ENCODE data around the gene PIK3C2B.

PIK3C2B gene

DNA sequence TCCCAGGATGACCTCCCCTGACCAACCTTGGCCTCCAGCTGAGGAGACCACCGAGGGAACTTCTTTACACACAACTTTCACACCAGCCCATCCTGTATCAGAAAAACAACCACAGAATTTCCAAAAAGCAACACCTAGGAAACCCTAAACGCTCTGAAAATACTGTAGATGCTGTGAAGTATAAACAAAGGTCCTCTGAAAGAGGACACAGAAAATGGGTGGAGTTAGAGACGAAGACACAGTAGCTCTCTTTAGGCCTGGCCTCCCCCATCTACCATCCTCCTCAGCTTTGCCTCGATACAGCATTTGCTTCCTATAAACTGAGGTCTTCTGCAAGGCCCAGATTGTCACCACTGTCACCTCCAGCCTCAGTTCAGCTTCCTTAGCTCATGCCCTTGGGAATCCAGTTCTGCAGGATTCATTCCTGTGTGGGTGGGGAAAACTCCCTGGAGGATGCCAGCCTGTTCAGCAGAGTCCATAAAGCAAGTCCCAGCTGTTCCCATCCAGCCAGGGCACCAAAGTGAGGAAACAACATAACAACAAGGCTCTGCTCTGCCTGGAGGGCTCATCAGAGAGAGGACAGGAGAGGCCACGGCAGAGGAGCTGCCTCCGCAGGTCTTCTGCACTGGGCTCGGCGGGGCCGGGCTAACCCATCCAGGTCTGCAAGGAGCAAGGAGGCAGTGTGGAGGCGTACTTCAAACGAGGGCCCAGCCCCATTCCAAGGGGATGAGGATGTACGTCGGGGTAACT is 15.0 kb downstream of the PIK3C2B start:
- no peak for DNase-seq (ENCODE audit: low spot score)

DNA sequence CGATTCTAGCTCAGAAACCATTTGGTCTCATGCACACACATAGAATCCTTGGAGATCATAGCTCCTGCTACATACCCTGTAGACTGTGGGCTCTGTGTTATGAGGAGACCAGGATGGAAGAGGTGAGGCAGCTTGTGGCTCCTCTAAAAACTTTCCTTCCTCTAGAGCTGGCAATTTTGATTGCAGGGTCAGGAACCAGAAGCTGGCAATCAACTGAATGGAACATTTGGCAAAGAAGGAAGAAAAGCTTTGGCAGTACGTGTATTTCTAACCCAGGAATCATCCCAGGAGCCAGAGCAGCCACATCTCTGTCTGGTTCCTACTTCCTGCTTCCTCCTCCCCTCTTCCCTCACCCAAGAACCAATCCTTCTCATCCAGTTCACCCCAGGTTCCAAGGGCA is 15.7 kb downstream of the PIK3C2B start:
- DNase-seq (ENCODE audit: low spot score): no peak

DNA sequence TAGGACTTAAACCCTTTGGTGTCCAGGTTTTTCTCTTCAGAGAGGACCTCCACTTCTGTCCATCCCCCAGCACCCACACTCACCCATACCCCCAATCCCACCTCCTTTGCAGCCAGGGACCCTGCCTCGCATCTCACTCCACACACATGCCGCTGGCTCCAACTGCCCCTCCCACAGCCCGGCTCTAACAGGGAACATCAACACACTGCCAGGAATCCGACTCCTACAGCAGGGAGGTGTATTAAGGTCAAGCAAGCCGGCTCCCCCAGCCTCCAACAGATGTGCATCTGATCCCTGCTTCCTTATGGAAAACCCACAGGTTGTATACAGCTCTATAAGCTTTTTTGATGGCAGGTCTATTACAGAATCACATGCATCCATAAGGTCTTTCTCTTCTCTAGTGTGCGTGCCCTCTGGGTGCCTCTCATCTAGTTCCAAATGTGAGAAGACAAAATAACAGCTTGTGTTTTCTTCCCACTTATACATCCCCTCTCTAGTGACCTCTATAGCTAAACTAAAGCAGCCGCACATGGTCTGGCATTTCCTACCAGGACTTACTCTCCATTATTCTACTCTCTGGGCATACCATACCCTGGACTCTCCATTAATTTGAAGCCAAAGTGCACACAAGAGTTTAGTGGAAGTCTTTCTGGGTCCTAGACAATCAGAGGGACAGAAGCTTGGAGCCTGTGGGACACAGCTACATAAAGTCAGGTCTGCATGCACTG is 16.3 kb downstream of the PIK3C2B start:
- DNase-seq (ENCODE audit: low spot score): no peak

DNA sequence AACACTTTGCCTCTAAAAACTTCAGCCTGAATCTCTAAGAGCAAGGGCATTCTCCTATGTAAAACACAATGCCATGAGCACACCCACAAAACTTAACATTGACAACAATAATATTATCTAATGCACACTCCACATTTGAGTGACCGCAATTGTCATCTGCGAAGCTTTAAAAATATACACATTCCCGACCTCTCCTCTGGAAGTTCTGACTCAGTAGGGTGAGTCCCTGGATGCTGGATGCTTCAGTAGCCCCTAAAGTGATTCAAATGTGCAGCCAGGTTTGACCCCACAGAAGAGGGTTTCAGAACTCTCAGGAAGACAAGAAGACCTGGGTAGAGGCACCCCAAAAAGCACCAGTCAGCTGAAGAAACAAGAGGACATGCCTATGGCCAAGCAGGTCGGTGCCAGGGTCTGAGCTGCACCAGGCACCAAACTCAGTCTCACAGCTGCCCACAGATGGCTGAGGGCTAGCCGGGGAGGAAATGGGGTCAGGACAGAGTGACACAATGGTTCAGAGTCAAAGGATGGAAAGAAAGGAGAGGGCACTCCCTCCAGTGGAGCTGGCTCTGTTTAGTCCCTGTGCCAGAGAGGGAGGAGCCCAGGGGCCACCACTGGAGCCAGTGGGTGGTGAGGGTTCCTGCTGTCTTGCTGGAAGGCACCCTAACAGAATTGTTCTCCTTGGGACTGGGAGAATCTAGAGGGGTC is 17.4 kb downstream of the PIK3C2B start:
- no peak for DNase-seq (ENCODE audit: low spot score)

DNA sequence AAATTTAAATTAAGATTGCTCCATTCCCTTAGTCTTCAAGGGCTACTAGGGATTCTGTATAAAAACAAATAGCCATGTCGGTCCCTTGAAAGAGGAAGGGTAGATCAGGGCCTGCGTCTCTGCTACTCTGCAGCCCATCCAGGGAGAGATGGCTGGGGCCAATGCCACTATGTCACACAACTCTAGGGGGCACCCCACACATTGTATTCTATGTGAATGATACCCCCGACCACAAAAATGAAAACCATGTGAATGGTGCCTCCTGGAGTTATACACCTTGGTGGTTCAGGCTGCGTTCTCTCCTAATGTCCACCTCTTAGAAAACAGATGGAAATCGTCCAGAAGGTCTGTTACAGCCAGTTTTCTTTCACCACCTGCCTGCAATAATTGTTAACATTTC is 18.0 kb downstream of the PIK3C2B start:
- DNase-seq (ENCODE audit: low spot score): no peak

DNA sequence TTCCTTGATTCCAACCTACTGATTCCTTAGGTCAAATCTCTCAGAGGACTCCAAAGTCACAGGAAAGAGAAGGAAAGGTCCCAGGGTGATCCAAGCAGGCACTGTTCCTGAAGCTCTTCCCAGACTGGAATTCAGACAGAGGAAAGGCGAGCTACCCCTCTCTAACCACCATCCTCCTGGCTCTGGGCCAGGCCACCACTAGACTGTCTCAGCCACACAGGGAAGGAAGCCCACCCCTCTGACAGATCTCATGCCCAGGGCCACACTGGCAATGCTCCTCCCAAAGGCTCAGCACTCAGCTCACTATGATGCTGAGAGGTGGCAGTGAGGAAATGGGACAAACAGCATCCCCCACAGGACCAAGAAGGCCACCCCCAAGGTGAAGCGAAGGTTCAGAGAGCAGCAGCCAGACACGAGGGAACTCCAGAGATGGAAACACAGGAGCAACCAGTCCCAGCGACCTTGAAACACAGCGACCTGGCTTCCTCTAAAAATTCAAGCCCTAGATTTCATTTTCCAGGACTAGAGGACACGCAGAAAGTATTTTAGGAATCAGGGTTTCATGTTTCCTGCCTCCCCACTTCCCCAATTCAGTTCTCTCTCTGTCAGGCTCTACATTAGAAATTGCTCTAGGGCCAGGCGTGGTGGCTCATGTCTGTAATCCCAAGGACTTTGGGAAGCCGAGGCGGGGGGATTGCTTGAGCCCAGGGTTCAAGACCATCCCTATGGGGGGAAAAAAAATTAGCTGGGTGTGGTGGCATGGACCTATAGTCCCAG is 18.8 kb downstream of the PIK3C2B start:
- no peak for DNase-seq (ENCODE audit: low spot score)

DNA sequence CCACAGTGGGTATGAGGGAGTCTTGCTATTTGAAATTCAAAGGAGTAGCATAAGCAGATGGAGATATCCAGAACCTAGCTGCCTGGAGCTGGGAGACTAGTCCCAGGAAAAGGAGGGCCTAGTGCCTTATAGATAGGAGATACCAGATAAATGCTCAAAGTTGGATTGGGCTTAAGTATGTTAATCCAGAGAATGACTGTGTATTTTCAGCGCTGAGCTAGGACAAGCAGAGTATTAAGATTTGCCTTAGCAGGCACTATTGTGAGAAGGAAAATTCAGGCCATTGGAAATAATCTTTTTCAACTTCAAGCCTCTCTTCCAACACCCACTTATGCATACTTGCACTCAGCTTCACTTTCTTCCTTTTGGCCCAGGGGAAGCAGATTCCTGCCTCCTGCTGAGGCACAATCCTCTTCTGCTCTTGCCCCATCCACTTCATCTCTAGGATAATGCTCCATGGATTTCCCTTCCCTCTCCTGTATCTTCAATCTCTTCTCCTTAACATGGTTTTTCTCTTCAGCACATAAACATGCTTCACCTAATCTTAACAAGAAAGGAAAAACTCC is 21.1 kb downstream of the PIK3C2B start:
- no peak for DNase-seq (ENCODE audit: low spot score)

DNA sequence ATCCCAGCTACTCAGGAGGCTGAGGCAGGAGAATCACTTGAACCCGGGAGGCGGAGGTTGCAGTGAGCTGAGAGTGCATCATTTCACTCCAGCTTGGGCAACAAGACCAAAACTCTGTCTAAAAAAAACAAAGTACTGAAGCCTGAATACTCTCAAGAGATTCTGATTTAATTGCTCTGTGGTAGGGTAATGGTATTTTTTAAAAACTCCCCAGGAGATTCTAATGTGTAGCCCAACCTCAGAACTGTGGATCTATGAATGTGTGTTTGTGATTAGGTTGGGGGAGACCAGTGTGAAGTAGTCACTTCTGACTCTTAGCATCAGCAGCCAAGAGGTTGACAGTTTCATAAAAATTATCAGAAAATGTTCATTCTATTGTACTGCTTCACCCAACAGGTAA is 21.9 kb downstream of the PIK3C2B start:
- no peak for DNase-seq (ENCODE audit: low spot score)

DNA sequence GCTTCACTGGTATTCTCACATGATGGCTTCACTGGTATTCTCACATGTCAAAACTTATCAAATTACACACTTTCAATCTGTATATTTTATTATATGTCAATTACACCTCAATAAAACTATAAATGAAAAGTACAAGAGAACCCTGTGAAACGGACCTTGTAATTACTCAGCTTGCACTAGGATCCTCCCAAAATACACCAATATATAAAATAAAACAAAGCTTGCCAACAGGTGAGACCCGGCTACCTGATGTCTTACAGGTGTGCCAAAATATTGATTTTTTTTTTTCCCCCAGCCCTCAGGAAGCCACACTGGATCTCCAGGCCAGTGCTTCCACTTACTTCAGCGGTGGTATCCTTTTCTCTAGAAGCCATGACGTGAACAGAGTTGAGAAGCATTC is 22.9 kb downstream of the PIK3C2B start:
- DNase-seq (ENCODE audit: low spot score): no peak

DNA sequence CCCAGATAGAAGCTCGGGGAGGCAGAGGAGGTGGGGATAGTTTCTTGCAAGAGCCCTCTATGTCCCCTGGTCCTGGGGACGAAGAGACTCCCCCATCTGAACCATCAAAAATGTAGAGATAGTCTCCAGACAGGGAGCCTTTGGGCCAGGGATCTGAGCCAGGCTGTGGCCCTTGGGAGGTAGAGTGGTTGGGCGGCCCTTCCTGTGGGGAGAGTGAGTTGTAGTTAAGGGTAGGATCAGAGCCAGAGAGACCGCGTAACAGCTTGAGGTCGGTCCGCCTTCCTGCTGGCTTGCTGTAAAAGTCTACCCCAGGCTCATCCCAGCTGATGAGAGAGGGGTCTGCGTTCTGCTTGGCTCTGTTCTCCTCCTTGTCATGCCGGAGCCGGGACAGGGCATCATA is 25.3 kb downstream of the PIK3C2B start:
- DNase-seq (ENCODE audit: low spot score): no peak

DNA sequence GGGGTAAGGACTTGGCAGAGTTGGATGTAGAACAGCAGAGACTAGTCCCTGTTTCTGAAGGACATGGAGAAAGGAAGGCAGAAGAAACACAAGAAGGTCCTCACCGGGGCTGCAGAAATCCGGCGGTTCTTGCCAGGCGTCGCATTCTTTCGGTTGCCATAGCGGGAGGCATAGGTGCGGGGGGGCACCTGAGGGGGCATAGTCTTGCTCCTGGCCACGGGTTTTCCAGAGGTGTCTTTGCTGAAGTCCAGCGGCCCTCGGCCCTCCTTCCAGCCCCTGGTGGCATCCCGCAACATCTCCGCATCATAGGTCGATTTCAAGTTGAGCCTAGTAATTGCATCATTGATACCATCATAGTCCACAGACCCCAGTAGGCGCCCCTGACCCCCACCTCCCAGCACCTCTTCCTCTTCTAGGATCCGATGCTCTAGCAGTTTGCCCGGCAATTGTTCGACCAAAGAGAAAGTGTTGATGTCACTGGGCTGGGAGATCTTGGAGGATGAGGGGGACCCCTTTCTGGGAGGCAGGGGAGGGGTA is 25.8 kb downstream of the PIK3C2B start:
- DNase-seq (ENCODE audit: low spot score): no peak

DNA sequence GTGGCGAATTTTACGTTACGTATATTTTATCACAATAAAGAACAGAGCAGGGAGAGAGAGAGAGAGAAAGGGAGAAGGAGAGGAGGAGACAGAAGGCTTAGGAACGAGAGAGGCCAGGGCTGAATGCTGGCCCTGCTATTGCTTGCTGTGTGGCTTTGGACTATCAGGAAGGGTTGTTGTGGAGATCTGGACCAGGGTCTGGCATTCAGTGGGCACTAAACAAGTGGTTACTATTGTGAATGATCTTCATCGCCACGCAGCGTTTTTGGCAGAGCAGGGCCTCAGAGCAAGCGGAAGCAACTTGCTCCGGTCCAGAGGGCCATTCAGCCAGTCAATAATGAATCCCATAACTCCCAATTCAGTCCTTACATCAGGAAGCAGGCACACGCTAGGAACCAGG is 26.4 kb downstream of the PIK3C2B start:
- no peak for DNase-seq (ENCODE audit: low spot score)

DNA sequence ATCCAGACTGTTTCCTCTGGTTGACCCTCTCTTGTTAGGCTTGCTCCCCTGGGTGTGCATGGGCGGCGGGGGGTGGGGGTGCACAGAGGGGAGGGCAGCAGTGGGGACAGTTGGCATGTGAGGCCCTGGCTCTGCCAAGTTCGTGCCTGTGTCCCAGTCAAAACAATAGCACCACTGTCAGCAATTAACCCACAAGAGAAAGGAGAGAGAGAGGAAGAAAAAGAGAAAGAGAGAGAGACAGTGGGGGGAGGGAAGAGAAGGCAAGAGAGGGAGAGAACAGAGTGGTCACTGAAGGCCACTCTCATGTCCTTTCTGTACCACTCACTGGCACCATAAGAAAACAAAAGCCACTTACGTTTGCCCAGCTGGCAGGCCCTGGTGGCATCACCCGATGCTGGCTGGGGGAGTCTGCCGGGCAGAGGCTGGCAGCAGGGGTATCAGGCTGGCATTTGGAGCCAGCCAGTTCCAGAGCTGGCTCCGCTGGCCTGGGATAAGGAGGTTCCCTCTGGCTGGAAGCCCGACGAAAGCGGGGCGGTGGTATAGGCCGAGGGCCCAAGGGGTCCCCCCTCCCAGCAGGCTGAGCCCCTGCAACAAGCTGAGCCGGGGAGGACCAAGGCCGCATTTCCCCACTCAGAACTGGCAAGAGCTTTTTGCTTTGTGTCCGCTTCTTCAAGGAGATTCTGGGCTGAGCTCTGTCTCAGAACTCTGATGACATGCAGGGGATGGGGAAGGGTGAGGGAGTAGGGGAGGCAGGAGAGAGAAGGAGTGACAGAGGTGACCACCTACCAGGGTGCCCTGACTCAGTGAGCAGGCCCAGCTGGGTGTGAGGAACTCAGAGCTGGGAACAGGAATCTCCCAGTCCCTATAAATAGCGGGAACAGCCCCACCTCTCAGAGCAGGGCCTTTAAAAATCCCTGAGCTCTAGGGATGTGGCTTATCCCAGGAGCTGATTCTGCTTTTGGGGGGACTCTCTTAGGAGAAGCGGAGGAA is 27.9 kb downstream of the PIK3C2B start:
- no peak for DNase-seq (ENCODE audit: low spot score)

DNA sequence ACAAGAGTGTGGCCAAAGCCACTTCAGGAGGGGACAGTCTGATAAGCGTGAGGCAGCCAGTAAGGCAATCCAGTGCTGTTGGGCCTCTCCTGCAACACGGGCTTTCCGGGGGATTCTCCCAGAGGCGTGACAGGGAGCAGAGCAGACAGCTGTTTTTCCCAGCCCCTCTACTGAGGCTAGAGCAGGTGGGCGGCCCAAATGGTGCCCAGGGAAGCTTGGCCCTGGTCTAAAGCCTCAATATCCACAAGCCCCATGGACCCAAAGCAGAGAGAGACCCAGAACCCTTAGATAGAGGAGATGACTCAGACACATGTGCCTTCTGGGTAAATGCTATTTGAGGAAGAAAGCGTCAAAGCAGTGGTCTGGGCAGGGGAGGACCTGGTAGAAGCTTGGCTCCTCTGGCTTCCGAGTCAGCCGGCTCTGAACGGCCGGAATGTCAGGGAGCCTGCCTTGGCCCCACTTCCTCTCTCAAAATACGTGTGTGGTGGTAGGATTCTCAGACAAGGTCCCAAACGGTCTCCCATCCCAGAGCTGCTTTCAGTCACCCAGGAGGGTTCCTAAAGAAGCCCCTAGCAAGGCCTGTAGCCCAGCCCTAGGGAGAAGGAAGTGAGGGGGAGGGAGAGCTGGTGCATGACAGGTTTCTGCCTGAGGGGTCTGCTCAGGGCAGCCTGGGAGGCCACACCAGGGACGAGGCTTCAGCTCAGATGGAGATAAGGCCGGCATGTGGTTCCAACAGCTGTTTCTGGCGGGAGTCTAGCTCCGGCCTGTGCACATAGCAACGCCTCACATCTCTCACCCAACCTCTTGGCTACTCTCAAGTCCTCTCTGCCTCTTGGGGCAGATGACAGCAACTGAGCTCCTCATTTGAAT is 28.8 kb downstream of the PIK3C2B start:
- no peak for DNase-seq (ENCODE audit: low spot score)

DNA sequence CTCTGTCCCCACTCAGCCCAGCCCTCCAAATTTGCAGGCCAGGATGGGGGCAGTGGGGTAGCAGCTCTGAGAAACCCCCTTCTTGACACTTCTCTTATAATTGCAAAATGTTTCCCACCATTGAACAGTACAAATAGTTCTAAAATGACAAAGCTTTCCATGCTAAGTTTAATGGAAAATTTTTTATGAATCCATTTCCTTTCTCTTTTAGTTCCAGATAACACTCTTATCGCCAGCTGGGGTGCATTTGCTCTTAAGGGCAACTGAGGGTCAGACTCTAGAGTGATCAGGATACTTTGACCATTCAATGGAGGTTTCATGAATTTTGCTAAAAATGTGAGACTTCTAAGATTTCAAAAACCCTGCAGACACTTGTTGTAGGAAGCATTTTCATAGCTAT is 29.9 kb downstream of the PIK3C2B start:
- DNase-seq (ENCODE audit: low spot score): no peak

DNA sequence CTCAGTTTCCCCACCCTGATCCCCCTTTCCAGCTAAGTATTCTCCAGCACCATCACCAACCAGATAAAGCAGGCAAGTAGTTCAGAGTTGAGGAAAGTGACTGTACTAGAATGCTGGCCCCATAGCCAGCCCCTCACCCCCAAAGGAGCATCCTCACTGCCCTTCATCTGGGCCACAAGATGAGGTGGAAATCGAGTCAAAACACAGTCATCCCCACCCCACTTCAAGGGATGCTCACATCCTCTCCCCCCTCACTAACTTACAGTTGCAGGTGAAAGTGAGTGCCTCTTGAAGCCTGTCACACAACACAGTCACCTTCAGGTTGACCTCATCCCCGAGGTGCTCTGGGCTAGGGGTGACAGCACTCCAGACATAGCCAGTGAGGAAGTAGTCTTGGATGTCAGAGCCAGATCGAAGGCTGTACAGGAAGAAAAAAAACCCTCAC is 30.4 kb downstream of the PIK3C2B start:
- no peak for DNase-seq (ENCODE audit: low spot score)

DNA sequence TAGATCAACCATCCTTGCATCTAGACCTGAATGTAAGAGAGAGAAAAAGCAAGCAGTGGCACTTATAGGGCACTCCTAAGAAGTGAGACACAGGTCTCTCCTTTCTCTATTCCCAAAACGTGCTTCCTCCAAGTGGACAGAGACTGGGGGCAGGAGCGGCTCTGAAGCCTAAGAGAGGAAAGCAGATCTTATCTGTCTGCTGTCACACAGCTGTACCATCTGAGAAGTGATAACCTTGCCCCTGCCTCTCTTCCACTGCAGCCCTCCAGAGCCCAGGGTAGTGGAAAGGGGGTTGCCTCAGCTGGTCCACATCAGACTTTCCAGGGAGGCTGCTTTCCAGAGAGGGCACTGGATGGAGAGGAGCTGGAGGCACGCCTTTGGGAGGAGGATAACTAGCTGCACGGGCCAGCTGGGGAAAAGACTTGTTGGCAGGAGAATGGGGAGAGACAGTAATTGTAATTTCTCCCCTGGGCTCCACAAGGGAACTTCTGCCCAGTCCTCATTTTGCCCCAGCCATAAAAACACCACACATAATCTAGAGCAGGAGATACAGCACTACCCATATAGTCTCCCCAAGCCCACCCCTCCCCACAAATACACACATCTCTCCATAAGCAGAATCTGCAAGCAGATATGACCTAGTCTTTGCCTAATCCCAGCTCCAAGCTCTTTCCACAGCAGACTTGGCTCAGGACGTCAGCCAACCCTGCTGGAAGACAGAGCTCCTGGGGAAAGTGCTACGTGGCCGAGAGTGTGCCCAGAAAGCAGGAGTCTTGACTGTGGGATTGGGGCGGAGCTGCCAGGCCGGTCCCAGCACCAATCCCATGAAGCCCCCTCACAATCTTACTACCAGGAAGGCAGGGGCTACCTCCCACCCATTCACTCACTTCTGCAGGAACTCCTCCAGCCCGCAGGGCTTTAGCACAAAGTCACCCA is 31.2 kb downstream of the PIK3C2B start:
- no peak for DNase-seq (ENCODE audit: low spot score)

DNA sequence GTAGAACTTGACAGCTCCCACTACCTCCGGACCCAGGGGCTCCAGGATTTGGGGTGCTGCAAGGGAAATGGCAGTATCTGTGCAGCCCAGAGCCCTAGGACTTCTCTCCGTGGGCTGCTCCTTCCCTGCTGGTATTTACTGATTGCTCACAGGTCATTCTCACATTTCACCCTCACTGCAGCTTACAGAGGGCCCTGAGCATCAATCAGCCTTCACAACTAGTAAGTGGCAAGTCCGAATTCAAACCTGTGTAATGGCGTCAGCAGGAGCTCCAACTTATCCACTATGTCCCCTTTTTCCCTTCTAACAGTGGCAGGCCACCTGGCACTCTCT is 32.4 kb downstream of the PIK3C2B start:
- no peak for DNase-seq (ENCODE audit: low spot score)

All from HuH-7.5 (cell line).